Activated T-helper 2 cell treated with anti-CD3 and anti-CD28 coated beads, Interferon-gamma antibody, Interleukin-2, Interleukin-4, amounts not matched to agents 10 μg/mL and 5 μg/mL and 100 μg/mL, durations not matched to agents 14 hours and 24 hours and 36 hours (primary cell): ENCODE results near the gene HK3. TPM values are rescaled to one million over a fixed set of nuclear protein-coding genes. Genes with fewer than 3 reads are reported as not detected.
"Not testable (repeated sequence)": the region's sequence is repeated elsewhere in the genome, so short reads cannot be mapped to it uniquely, and the experiment has no call there.

Experiments
- DNase-seq: peaks from one replicate; pipeline ENCODE4 v3.0.0; 2021; ENCODE audit warnings: low spot score
- H3K27ac Mint-ChIP-seq: one replicate; pipeline ENCODE4 v1.8.0; 2021; ENCODE audit warnings: mixed read lengths
- H3K27me3 Mint-ChIP-seq: one replicate; pipeline ENCODE4 v1.8.0; 2021; ENCODE audit warnings: low read depth, mixed read lengths
- H3K36me3 Mint-ChIP-seq: one replicate; pipeline ENCODE4 v1.8.0; 2021; ENCODE audit warnings: low read depth, mixed read lengths
- H3K4me1 Mint-ChIP-seq: one replicate; pipeline ENCODE4 v1.8.0; 2021; ENCODE audit warnings: low read depth, mixed read lengths
- H3K4me3 Mint-ChIP-seq: one replicate; pipeline ENCODE4 v1.8.0; 2021; ENCODE audit warnings: low read depth, mild to moderate bottlenecking, moderate library complexity, mixed read lengths
- H3K9me3 Mint-ChIP-seq: one replicate; pipeline ENCODE4 v1.8.0; 2021; ENCODE audit warnings: mixed read lengths
- intact Hi-C: fragments of 100-400 bp; cut with micrococcal nuclease; formaldehyde crosslinking; loops from one replicate; pipeline ENCODE4 v1.15.1; 2023
- total RNA-seq: library from RNA; stranded (reverse); gene quantifications from 2 replicates; pipeline ENCODE4 v1.2.3, GENCODE V29; 2022

Gene HK3
- total RNA-seq, 1 donor from 2014 or later: 0.52 TPM

- peaks cover 19% of the 10 kb centered on the region for H3K27me3 Mint-ChIP-seq
- H3K9me3 Mint-ChIP-seq: peaks cover 9% of the 10 kb centered on the region
- no peak for DNase-seq
- H3K4me1 Mint-ChIP-seq: no peaks in the 10 kb centered on the region
- intact Hi-C loops: no loop called here
- peaks cover 7% of the 10 kb centered on the region for H3K36me3 Mint-ChIP-seq
- H3K27ac Mint-ChIP-seq: no peak overlapping the region
- H3K4me3 Mint-ChIP-seq: no peak overlapping the region
Measured at GRCh38 chr5:176876506-176877431, 22.4 kb downstream of the HK3 start.

GRCh38 chr5:176875783-176876505 is 23.2 kb downstream of the HK3 start:
- no peaks in the 10 kb centered on the region for H3K4me1 Mint-ChIP-seq
- no peak overlapping the region for H3K4me3 Mint-ChIP-seq
- H3K36me3 Mint-ChIP-seq: peaks cover 7% of the 10 kb centered on the region
- peaks cover 19% of the 10 kb centered on the region for H3K27me3 Mint-ChIP-seq
- intact Hi-C loops: no loop called here
- no peak overlapping the region for H3K27ac Mint-ChIP-seq
- peaks cover 9% of the 10 kb centered on the region for H3K9me3 Mint-ChIP-seq
- DNase-seq: no peak

- Mint-ChIP-seq H3K9me3 (peaks cover 9% of the 10 kb centered on the region), H3K36me3 (peaks cover 7% of the 10 kb centered on the region), H3K27ac (no peak overlapping the region), H3K4me1 (no peaks in the 10 kb centered on the region), H3K4me3 (no peak overlapping the region), H3K27me3 (peaks cover 19% of the 10 kb centered on the region)
- no peak for DNase-seq
- intact Hi-C loops: no loop called here
Measured at GRCh38 chr5:176875014-176875550, 24.1 kb downstream of the HK3 start.

- intact Hi-C loops: no loop called here
- H3K27ac Mint-ChIP-seq: no peak overlapping the region
- no peaks in the 10 kb centered on the region for H3K4me1 Mint-ChIP-seq
- H3K36me3 Mint-ChIP-seq: peaks cover 7% of the 10 kb centered on the region
- H3K4me3 Mint-ChIP-seq: no peak overlapping the region
- DNase-seq: no peak
- H3K9me3 Mint-ChIP-seq: peaks cover 9% of the 10 kb centered on the region
- H3K27me3 Mint-ChIP-seq: peaks cover 19% of the 10 kb centered on the region
Measured at GRCh38 chr5:176874198-176874780, 24.9 kb downstream of the HK3 start.

- peaks cover 19% of the 10 kb centered on the region for H3K27me3 Mint-ChIP-seq
- H3K36me3 Mint-ChIP-seq: peaks cover 7% of the 10 kb centered on the region
- H3K9me3 Mint-ChIP-seq: peaks cover 9% of the 10 kb centered on the region
- H3K27ac Mint-ChIP-seq: no peak overlapping the region
- intact Hi-C loops: no loop called here
- no peak overlapping the region for H3K4me3 Mint-ChIP-seq
- no peak for DNase-seq
- H3K4me1 Mint-ChIP-seq: no peaks in the 10 kb centered on the region
Measured at GRCh38 chr5:176873541-176874172, 25.5 kb downstream of the HK3 start.

GRCh38 chr5:176873011-176873410 is 26.1 kb downstream of the HK3 start:
- peak overlapping the region; percentile 29 for H3K27ac Mint-ChIP-seq
- intact Hi-C loops: not testable (repeated sequence)

GRCh38 chr5:176872586-176872985 is 26.6 kb downstream of the HK3 start:
- H3K27ac Mint-ChIP-seq, intact Hi-C loops, H3K9me3 Mint-ChIP-seq, H3K4me3 Mint-ChIP-seq, H3K36me3 Mint-ChIP-seq, H3K4me1 Mint-ChIP-seq, DNase-seq: not testable (repeated sequence)
- H3K27me3 Mint-ChIP-seq: peaks cover 20% of the 10 kb centered on the region

More at GRCh38 chr5:176873011-176873410, 26.1 kb downstream of the HK3 start:
- H3K9me3 Mint-ChIP-seq, H3K4me1 Mint-ChIP-seq, DNase-seq, H3K4me3 Mint-ChIP-seq, H3K36me3 Mint-ChIP-seq: not testable (repeated sequence)
- peaks cover 19% of the 10 kb centered on the region for H3K27me3 Mint-ChIP-seq

GRCh38 chr5:176870644-176871043 is 28.5 kb downstream of the HK3 start:
- H3K4me3 Mint-ChIP-seq, intact Hi-C loops, H3K9me3 Mint-ChIP-seq, DNase-seq, H3K36me3 Mint-ChIP-seq, H3K27ac Mint-ChIP-seq, H3K4me1 Mint-ChIP-seq: not testable (repeated sequence)
- H3K27me3 Mint-ChIP-seq: peaks cover 22% of the 10 kb centered on the region

GRCh38 chr5:176870110-176870591 is 29.0 kb downstream of the HK3 start:
- Mint-ChIP-seq H3K27me3 (peaks cover 20% of the 10 kb centered on the region), H3K36me3 (peaks cover 7% of the 10 kb centered on the region), H3K4me3 (no peak overlapping the region), H3K27ac (no peak overlapping the region), H3K4me1 (no peaks in the 10 kb centered on the region), H3K9me3 (peaks cover 7% of the 10 kb centered on the region)
- intact Hi-C loops: no loop called here
- no peak for DNase-seq

- no peak overlapping the region for H3K4me3 Mint-ChIP-seq
- H3K27ac Mint-ChIP-seq: no peak overlapping the region
- no peak for DNase-seq
- peaks cover 4% of the 10 kb centered on the region for H3K36me3 Mint-ChIP-seq
- no peaks in the 10 kb centered on the region for H3K4me1 Mint-ChIP-seq
- intact Hi-C loops: no loop called here
- peaks cover 5% of the 10 kb centered on the region for H3K9me3 Mint-ChIP-seq
- H3K27me3 Mint-ChIP-seq: peaks cover 17% of the 10 kb centered on the region
Measured at GRCh38 chr5:176869501-176870109, 29.5 kb downstream of the HK3 start.

GRCh38 chr5:176868731-176869130 is 30.4 kb downstream of the HK3 start:
- Mint-ChIP-seq H3K4me3 (no peak overlapping the region), H3K27me3 (peaks cover 17% of the 10 kb centered on the region), H3K4me1 (peaks cover under 1% of the 10 kb centered on the region), H3K27ac (no peak overlapping the region), H3K36me3 (peaks cover 4% of the 10 kb centered on the region), H3K9me3 (peaks cover 5% of the 10 kb centered on the region)
- DNase-seq: no peak
- intact Hi-C loops: no loop called here

GRCh38 chr5:176868126-176868525 is 31.0 kb downstream of the HK3 start:
- no peak for DNase-seq
- intact Hi-C loops: no loop called here
- Mint-ChIP-seq H3K36me3 (peaks cover 2% of the 10 kb centered on the region), H3K4me1 (peaks cover 1% of the 10 kb centered on the region), H3K27me3 (peaks cover 18% of the 10 kb centered on the region), H3K9me3 (peaks cover 2% of the 10 kb centered on the region), H3K4me3 (no peak overlapping the region), H3K27ac (no peak overlapping the region)
